ENCODE data around the gene ID2. TPM values are rescaled to one million over a fixed set of nuclear protein-coding genes. Genes with fewer than 3 reads are reported as not detected.
"Not testable (repeated sequence)": the region's sequence is repeated elsewhere in the genome, so short reads cannot be mapped to it uniquely, and the experiment has no call there.

The ID2 gene
- total RNA-seq, 1 donor from 2014 or later, result 7.6 TPM

GRCh38 chr2:8684878-8685696 lies 3.2 kb downstream of the ID2 start:
- DNase-seq (ENCODE audit: low read depth, low spot score), result no peak

- no peak for DNase-seq (ENCODE audit: low read depth, low spot score)
Observed at GRCh38 chr2:8685697-8686358, 4.0 kb downstream of the ID2 start.

- DNase-seq (ENCODE audit: low read depth, low spot score), result no peak
Observed at GRCh38 chr2:8691859-8692437, 10.1 kb downstream of the ID2 start.

- no peak for DNase-seq (ENCODE audit: low read depth, low spot score)
Observed at GRCh38 chr2:8692783-8693156, 10.9 kb downstream of the ID2 start.

- no peak for DNase-seq (ENCODE audit: low read depth, low spot score)
Observed at GRCh38 chr2:8693157-8693821, 11.4 kb downstream of the ID2 start.

GRCh38 chr2:8694737-8695136 lies 12.9 kb downstream of the ID2 start:
- DNase-seq (ENCODE audit: low read depth, low spot score), result no peak

- no peak for DNase-seq (ENCODE audit: low read depth, low spot score)
Observed at GRCh38 chr2:8697190-8697589, 15.3 kb downstream of the ID2 start.

GRCh38 chr2:8699839-8700238 lies 18.0 kb downstream of the ID2 start:
- DNase-seq (ENCODE audit: low read depth, low spot score), result no peak

- no peak for DNase-seq (ENCODE audit: low read depth, low spot score)
Observed at GRCh38 chr2:8701681-8702379, 20.0 kb downstream of the ID2 start.

- no peak for DNase-seq (ENCODE audit: low read depth, low spot score)
Observed at GRCh38 chr2:8704906-8705305, 23.1 kb downstream of the ID2 start.

GRCh38 chr2:8709611-8710010 lies 27.8 kb downstream of the ID2 start:
- no peak for DNase-seq (ENCODE audit: low read depth, low spot score)

GRCh38 chr2:8710951-8711350 lies 29.1 kb downstream of the ID2 start:
- no peak for DNase-seq (ENCODE audit: low read depth, low spot score)

GRCh38 chr2:8714283-8714682 lies 32.4 kb downstream of the ID2 start:
- no peak for DNase-seq (ENCODE audit: low read depth, low spot score)

GRCh38 chr2:8714971-8715370 lies 33.1 kb downstream of the ID2 start:
- no peak for DNase-seq (ENCODE audit: low read depth, low spot score)

- DNase-seq (ENCODE audit: low read depth, low spot score), result no peak
Observed at GRCh38 chr2:8719528-8719927, 37.7 kb downstream of the ID2 start.

GRCh38 chr2:8720741-8721140 lies 38.9 kb downstream of the ID2 start:
- DNase-seq (ENCODE audit: low read depth, low spot score), result no peak

GRCh38 chr2:8721410-8721809 lies 39.6 kb downstream of the ID2 start:
- DNase-seq (ENCODE audit: low read depth, low spot score), result no peak

GRCh38 chr2:8722986-8723385 lies 41.1 kb downstream of the ID2 start:
- DNase-seq (ENCODE audit: low read depth, low spot score), result no peak

GRCh38 chr2:8725838-8726237 lies 44.0 kb downstream of the ID2 start:
- DNase-seq (ENCODE audit: low read depth, low spot score), result no peak

- no peak for DNase-seq (ENCODE audit: low read depth, low spot score)
Observed at GRCh38 chr2:8728305-8729015, 46.6 kb downstream of the ID2 start.

GRCh38 chr2:8729101-8729500 lies 47.2 kb downstream of the ID2 start:
- not testable (repeated sequence) for DNase-seq (ENCODE audit: low read depth, low spot score)
